ENCODE results near the gene LRFN2.
A peak's percentile ranks its signal among the peaks of the same experiment; 100 is the strongest.

LRFN2 gene

GRCh38 chr6:40556023-40556422 lies 31.1 kb downstream of the LRFN2 start:
- ChIA-PET CTCF (interaction anchor here (0.6 kb wide), 1 partner anchor 875 kb away, joined by 3 read pairs; no protein-coding TSS in a partner anchor), POLR2A (no interaction called here)
- no peak for DNase-seq (ENCODE audit: extremely low spot score)
- no peak for TF ChIP-seq SUZ12 (IDR thresholded peaks at IDR 0.05)
- TF ChIP-seq FOXM1 (IDR thresholded peaks at IDR 0.05; ENCODE audit: borderline replicate concordance) = no peak
- TF ChIP-seq LEF1 (IDR thresholded peaks at IDR 0.05; ENCODE audit: borderline replicate concordance) = no peak
- TF ChIP-seq ELF4 (IDR thresholded peaks at IDR 0.05) = no peak
- no peak for TF ChIP-seq TARDBP (IDR thresholded peaks at IDR 0.05)
- TF ChIP-seq FOXK2 (IDR thresholded peaks at IDR 0.05) = no peak
- no peak for TF ChIP-seq ZNF384 (IDR thresholded peaks at IDR 0.05)
- TF ChIP-seq PKNOX1 (IDR thresholded peaks at IDR 0.05) = no peak
- no peak for TF ChIP-seq HDGF (IDR thresholded peaks at IDR 0.05; ENCODE audit: borderline replicate concordance)
- TF ChIP-seq ARNT (IDR thresholded peaks at IDR 0.05) = no peak
- TF ChIP-seq NFRKB (IDR thresholded peaks at IDR 0.05) = no peak
- no peak for TF ChIP-seq CTBP1 (IDR thresholded peaks at IDR 0.05; ENCODE audit: borderline replicate concordance)

- ChIA-PET CTCF (no interaction called here), POLR2A (no interaction called here)
- no peak for TF ChIP-seq L3MBTL2 (conservative IDR thresholded peaks at IDR 0.05)
- no peak for TF ChIP-seq ARNT (IDR thresholded peaks at IDR 0.05)
- TF ChIP-seq TARDBP (IDR thresholded peaks at IDR 0.05) = no peak
- TF ChIP-seq LEF1 (IDR thresholded peaks at IDR 0.05; ENCODE audit: borderline replicate concordance) = no peak
- no peak for TF ChIP-seq SP1 (IDR thresholded peaks at IDR 0.05)
- TF ChIP-seq HDGF (IDR thresholded peaks at IDR 0.05; ENCODE audit: borderline replicate concordance) = no peak
- no peak for TF ChIP-seq ELF4 (IDR thresholded peaks at IDR 0.05)
- no peak for TF ChIP-seq FOXM1 (IDR thresholded peaks at IDR 0.05; ENCODE audit: borderline replicate concordance)
- no peak for TF ChIP-seq SUZ12 (IDR thresholded peaks at IDR 0.05)
- TF ChIP-seq ZNF384 (IDR thresholded peaks at IDR 0.05) = no peak
- DNase-seq (ENCODE audit: extremely low spot score) = no peak
Measured at GRCh38 chr6:40555092-40555491, 32.1 kb downstream of the LRFN2 start.

GRCh38 chr6:40552941-40553340 lies 34.2 kb downstream of the LRFN2 start:
- DNase-seq (ENCODE audit: extremely low spot score) = no peak
- TF ChIP-seq CTBP1 (IDR thresholded peaks at IDR 0.05; ENCODE audit: borderline replicate concordance) (no peak), PKNOX1 (IDR thresholded peaks at IDR 0.05) (no peak), HDGF (IDR thresholded peaks at IDR 0.05; ENCODE audit: borderline replicate concordance) (no peak), SUZ12 (IDR thresholded peaks at IDR 0.05) (no peak), ZNF384 (IDR thresholded peaks at IDR 0.05) (no peak), TARDBP (IDR thresholded peaks at IDR 0.05) (no peak), ARNT (IDR thresholded peaks at IDR 0.05) (no peak), ELF4 (IDR thresholded peaks at IDR 0.05) (no peak), LEF1 (IDR thresholded peaks at IDR 0.05; ENCODE audit: borderline replicate concordance) (no peak), L3MBTL2 (conservative IDR thresholded peaks at IDR 0.05) (no peak), FOXA1 (IDR thresholded peaks at IDR 0.05) (no peak)
- POLR2A ChIA-PET = no interaction called here
- CTCF ChIA-PET = no interaction called here

GRCh38 chr6:40551966-40552505 lies 35.1 kb downstream of the LRFN2 start:
- TF ChIP-seq ARNT (IDR thresholded peaks at IDR 0.05) (no peak), FOXM1 (IDR thresholded peaks at IDR 0.05; ENCODE audit: borderline replicate concordance) (no peak), BHLHE40 (IDR thresholded peaks at IDR 0.05; ENCODE audit: borderline replicate concordance) (no peak), NFRKB (IDR thresholded peaks at IDR 0.05) (no peak), FOXK2 (IDR thresholded peaks at IDR 0.05) (no peak), CTBP1 (IDR thresholded peaks at IDR 0.05; ENCODE audit: borderline replicate concordance) (no peak), LEF1 (IDR thresholded peaks at IDR 0.05; ENCODE audit: borderline replicate concordance) (no peak), ELF4 (IDR thresholded peaks at IDR 0.05) (no peak), SP1 (IDR thresholded peaks at IDR 0.05) (no peak), SUZ12 (IDR thresholded peaks at IDR 0.05) (no peak), FOXA1 (IDR thresholded peaks at IDR 0.05) (no peak), ZNF384 (IDR thresholded peaks at IDR 0.05) (no peak), TARDBP (IDR thresholded peaks at IDR 0.05) (no peak), L3MBTL2 (conservative IDR thresholded peaks at IDR 0.05) (no peak), HDGF (IDR thresholded peaks at IDR 0.05; ENCODE audit: borderline replicate concordance) (no peak), PKNOX1 (IDR thresholded peaks at IDR 0.05) (no peak)
- CTCF ChIA-PET = no interaction called here
- no peak for DNase-seq (ENCODE audit: extremely low spot score)
- POLR2A ChIA-PET = no interaction called here

GRCh38 chr6:40550202-40551101 lies 36.7 kb downstream of the LRFN2 start:
- CTCF ChIA-PET = interaction anchor here (0.7 to 1.2 kb wide), 4 partner anchors 13 to 26 kb away, joined by 3 to 7 read pairs (median 4); no protein-coding TSS in a partner anchor
- DNase-seq (ENCODE audit: extremely low spot score) = peak; percentile 54
- POLR2A ChIA-PET = no interaction called here
- TF ChIP-seq NFRKB (IDR thresholded peaks at IDR 0.05) (no peak), ZNF384 (IDR thresholded peaks at IDR 0.05) (no peak), SUZ12 (IDR thresholded peaks at IDR 0.05) (no peak), ARNT (IDR thresholded peaks at IDR 0.05) (no peak), SP1 (IDR thresholded peaks at IDR 0.05) (no peak), TARDBP (IDR thresholded peaks at IDR 0.05) (no peak), FOXK2 (IDR thresholded peaks at IDR 0.05) (no peak), BHLHE40 (IDR thresholded peaks at IDR 0.05; ENCODE audit: borderline replicate concordance) (no peak), FOXA1 (IDR thresholded peaks at IDR 0.05) (no peak), HDGF (IDR thresholded peaks at IDR 0.05; ENCODE audit: borderline replicate concordance) (no peak), PKNOX1 (IDR thresholded peaks at IDR 0.05) (no peak), LEF1 (IDR thresholded peaks at IDR 0.05; ENCODE audit: borderline replicate concordance) (no peak), FOXM1 (IDR thresholded peaks at IDR 0.05; ENCODE audit: borderline replicate concordance) (no peak), ELF4 (IDR thresholded peaks at IDR 0.05) (no peak), CTBP1 (IDR thresholded peaks at IDR 0.05; ENCODE audit: borderline replicate concordance) (no peak), L3MBTL2 (conservative IDR thresholded peaks at IDR 0.05) (no peak)
